ENCODE measurements around the gene TPP2.

TPP2 gene

DNA sequence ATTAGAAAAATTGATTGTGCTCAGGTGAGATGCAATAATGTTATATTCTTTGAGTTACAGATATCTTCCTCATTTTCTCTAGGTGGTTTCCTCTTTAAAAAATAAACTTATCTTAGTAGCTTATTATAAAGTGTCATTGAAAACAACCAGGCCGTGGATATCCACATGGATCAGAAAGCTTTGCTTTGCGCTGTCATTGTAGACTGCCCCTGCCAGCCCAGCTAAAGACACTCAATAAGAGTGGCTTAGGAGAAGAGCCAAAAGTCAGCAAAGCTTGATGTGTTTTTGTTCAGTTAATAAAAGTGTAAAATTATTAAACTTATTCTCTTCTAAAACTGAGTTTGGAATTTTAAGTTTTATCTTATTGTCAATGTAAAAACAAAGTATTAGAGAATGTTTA lies 34.4 kb downstream of the TPP2 start:
- H3K4me3 ChIP-seq (ENCODE audit: low read length) = no peak overlapping the region
- TF ChIP-seq, protein P1, sequence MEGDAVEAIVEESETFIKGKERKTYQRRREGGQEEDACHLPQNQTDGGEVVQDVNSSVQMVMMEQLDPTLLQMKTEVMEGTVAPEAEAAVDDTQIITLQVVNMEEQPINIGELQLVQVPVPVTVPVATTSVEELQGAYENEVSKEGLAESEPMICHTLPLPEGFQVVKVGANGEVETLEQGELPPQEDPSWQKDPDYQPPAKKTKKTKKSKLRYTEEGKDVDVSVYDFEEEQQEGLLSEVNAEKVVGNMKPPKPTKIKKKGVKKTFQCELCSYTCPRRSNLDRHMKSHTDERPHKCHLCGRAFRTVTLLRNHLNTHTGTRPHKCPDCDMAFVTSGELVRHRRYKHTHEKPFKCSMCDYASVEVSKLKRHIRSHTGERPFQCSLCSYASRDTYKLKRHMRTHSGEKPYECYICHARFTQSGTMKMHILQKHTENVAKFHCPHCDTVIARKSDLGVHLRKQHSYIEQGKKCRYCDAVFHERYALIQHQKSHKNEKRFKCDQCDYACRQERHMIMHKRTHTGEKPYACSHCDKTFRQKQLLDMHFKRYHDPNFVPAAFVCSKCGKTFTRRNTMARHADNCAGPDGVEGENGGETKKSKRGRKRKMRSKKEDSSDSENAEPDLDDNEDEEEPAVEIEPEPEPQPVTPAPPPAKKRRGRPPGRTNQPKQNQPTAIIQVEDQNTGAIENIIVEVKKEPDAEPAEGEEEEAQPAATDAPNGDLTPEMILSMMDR (conservative IDR thresholded peaks at IDR 0.05; ENCODE audit: low read depth, low read length) = no peak

GRCh38 chr13:102638741-102639140 lies 42.0 kb downstream of the TPP2 start:
- no peak overlapping the region for H3K4me3 ChIP-seq (ENCODE audit: low read length)
- DNase-seq (ENCODE audit: low read depth) = no peak
- TF ChIP-seq, protein P1 (conservative IDR thresholded peaks at IDR 0.05; ENCODE audit: low read depth, low read length) = no peak

More for the DNA sequence above, 34.4 kb downstream of the TPP2 start:
- DNase-seq (ENCODE audit: low read depth) = no peak

GRCh38 chr13:102642029-102642428 lies 45.2 kb downstream of the TPP2 start:
- no peak overlapping the region for H3K4me3 ChIP-seq (ENCODE audit: low read length)
- TF ChIP-seq, protein P1 (conservative IDR thresholded peaks at IDR 0.05; ENCODE audit: low read depth, low read length) = no peak
- no peak for DNase-seq (ENCODE audit: low read depth)

DNA sequence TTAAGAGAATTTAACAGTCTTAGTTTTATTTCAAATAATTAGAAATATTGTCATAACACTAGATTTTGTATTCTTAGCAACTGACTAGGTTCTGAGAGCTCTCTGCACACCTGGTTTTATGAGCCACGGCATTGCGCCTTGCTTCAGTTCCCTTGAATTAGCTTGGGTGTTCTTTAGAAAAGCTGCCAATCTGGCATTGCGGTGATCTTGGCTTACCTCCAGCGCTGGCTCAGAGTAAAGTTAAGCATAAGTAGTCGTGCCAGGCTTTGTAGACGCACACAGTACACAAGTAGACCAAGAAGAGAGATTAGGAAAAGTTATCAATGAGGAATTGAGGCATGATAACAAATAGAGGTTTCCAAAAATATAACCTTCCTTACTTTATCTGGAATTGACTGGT lies 45.7 kb downstream of the TPP2 start:
- TF ChIP-seq, protein P1 (conservative IDR thresholded peaks at IDR 0.05; ENCODE audit: low read depth, low read length) = no peak
- peak; percentile 70 for DNase-seq (ENCODE audit: low read depth)
- H3K4me3 ChIP-seq (ENCODE audit: low read length) = no peak overlapping the region

DNA sequence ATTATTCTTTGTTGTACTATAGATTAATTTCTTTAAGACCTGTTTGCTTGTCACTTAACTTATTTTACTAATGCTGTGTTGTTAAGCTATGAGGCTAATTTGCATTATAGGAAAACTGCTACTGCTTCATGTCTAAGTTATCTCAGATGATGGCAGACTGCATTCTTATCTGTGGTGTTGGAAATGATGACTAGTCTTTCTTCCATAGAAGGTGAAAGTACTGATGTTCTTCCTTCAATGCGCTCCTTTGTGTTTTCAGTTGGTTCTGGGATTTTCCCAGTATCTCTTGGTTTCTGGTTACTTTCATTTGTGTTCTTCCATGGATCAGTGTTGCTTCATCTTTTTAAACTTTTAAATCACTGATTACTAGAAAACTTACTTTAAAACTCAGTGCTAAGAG lies 46.9 kb downstream of the TPP2 start:
- no peak overlapping the region for H3K4me3 ChIP-seq (ENCODE audit: low read length)
- no peak for DNase-seq (ENCODE audit: low read depth)
- TF ChIP-seq, protein P1 (conservative IDR thresholded peaks at IDR 0.05; ENCODE audit: low read depth, low read length) = no peak

DNA sequence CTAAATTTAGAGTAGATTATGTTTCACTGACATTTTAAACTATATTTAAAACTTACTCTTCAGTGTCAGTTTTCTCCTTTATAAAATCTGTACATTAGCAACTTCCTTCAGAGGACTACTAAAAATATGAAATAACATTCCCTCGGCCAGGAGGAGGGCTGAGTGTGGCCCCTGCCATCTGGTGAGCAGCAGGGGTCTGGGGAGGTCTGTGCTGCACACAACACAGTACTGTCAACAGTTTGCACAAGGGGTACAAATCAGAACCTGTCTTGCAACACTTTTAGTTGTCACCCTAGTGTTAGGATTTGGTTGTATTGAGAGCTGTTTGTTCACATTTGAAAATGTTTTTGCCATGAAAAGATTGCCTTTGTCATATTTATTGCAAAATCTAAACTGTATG lies 48.9 kb downstream of the TPP2 start:
- TF ChIP-seq, protein P1 (conservative IDR thresholded peaks at IDR 0.05; ENCODE audit: low read depth, low read length) = no peak
- H3K4me3 ChIP-seq (ENCODE audit: low read length) = no peak overlapping the region
- no peak for DNase-seq (ENCODE audit: low read depth)

GRCh38 chr13:102648046-102648445 lies 51.3 kb downstream of the TPP2 start:
- TF ChIP-seq, protein P1 (conservative IDR thresholded peaks at IDR 0.05; ENCODE audit: low read depth, low read length) = no peak
- DNase-seq (ENCODE audit: low read depth) = no peak
- no peak overlapping the region for H3K4me3 ChIP-seq (ENCODE audit: low read length)

Measured in retinal pigment epithelial cell (primary cell).